Esophagus mucosa (tissue), 1 donor: ENCODE results near the gene CDC42BPA. TPM values are rescaled to one million over a fixed set of nuclear protein-coding genes. Genes with fewer than 3 reads are reported as not detected.
A peak's percentile ranks its signal among the peaks of the same experiment; 100 is the strongest.
"Not testable (repeated sequence)": the region's sequence is repeated elsewhere in the genome, so short reads cannot be mapped to it uniquely, and the experiment has no call there.

ENCODE experiments used
- ATAC-seq: fragments of 200-7000 bp; cut with Tn5 transposase; one replicate; pipeline ENCODE4 v1.9.1; 2020
- total RNA-seq: library from RNA; stranded (reverse); gene quantifications from one replicate; pipeline ENCODE4 v1.2.4, GENCODE V29; 2023
- donor health status: DM: yes; HTN: yes; CAD: no.

Gene CDC42BPA, protein sequence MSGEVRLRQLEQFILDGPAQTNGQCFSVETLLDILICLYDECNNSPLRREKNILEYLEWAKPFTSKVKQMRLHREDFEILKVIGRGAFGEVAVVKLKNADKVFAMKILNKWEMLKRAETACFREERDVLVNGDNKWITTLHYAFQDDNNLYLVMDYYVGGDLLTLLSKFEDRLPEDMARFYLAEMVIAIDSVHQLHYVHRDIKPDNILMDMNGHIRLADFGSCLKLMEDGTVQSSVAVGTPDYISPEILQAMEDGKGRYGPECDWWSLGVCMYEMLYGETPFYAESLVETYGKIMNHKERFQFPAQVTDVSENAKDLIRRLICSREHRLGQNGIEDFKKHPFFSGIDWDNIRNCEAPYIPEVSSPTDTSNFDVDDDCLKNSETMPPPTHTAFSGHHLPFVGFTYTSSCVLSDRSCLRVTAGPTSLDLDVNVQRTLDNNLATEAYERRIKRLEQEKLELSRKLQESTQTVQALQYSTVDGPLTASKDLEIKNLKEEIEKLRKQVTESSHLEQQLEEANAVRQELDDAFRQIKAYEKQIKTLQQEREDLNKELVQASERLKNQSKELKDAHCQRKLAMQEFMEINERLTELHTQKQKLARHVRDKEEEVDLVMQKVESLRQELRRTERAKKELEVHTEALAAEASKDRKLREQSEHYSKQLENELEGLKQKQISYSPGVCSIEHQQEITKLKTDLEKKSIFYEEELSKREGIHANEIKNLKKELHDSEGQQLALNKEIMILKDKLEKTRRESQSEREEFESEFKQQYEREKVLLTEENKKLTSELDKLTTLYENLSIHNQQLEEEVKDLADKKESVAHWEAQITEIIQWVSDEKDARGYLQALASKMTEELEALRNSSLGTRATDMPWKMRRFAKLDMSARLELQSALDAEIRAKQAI (N-terminal part only)
- total RNA-seq, result 11.1 TPM

DNA sequence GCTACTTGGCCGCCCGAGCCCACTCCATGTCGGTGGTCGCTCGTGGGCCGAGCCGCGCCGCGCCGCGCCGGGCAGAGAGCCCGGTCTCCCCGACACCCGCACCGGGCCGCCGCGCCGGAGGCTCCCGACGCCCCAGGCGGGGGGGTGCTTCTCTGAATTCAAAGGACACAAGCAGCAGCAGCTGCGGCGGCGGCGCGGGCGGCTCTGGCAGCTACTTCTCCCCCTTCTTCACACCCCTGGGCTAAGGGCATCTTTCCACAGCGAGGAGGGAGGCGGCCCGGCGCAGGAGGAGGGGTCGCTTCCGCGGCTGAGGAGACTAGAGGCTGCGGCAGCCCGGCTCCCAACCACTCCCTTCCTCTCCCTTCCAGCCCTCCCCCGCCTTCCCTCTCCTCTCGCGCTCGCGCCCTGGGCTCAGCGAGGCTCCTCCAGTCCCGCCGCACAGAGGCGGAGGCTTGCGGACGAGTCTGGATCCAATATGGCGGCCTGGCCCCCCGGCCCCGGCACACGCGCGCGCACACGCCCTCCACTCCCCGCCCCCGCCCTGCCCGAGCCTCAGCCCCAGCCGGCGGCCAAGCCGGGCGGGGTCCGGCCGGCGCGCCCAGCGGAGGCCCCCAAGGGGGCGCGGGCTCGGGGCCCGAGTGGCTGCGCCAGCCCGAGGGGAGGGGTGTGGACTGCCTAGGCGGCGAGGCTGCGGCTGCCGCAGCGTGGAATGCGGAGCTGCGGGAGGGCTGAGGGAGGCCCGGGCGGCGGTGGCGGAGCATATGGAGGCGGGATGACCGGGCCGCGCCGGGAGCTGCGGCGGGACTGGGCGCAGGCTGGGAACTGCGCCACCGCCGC lies at the start of gene CDC42BPA:
Gene CDC42BPA, minus strand, starts transcription at position 477 of the 837 bp plus-strand sequence. CDS start 1,310 bp downstream, outside the sequence.
- ATAC-seq, result peak; percentile 84

DNA sequence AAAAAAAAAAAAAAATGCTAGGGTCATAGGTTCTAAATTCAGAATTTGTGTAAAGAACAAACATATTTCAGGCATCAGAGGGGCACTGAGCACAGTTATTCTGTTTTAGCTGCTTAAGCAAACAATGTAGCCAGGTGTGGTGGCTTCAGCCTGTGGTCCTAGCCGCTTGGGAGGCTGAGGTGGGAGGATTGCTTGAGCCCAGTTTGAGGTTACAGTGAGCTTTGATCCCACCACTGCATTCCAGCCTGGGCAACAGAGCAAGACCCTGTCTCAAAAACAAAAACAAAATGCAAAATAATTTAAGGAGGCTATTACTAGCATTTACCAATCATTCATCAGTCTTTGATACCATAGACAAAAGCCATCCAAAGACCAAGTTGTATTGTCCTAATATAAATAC lies 49.7 kb upstream of the CDC42BPA start:
- ATAC-seq, result no peak

DNA sequence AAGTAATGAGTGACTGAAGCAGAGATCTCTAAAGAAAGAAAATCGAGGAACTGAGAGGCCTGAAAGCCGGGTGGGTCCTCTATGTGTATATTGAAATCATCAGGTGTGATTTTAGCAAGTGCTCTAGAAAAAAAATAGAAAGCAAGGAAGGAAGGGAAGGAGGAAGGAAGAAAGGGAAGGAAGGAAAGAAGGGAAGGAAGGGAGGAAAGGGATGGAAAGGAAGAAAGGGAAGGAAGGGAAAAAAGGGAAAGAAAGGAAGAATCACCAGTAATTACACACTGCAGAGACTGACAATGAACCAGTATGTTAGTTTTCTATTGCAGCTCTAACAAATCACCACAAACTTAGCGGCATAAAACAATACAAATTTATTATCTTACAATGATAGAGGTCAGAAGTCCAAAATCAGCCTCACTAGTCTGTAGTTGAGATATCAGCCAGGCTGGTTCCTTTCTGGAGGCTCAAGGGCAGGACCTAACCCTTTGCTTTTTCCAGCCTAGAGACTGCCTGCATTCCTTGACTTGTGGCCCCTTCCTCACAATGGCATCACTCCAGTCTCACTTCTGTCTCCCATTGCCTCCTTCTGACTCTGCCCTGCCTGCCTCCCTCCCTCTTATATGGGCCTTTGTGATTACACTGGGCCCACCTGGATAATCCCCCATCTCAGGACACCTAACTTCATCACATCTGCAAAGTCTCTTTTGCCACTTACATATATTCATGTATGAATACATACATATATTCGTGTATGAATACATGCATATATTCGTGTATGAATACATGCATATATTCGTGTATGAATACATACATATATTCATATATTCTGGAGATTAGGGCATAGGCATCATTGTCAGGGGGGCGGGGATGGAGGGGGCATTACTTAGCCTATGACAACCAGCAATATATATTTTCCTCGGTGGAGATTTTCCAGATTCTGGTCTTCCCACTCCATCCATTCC lies 47.5 kb upstream of the CDC42BPA start:
- ATAC-seq, result no peak

DNA sequence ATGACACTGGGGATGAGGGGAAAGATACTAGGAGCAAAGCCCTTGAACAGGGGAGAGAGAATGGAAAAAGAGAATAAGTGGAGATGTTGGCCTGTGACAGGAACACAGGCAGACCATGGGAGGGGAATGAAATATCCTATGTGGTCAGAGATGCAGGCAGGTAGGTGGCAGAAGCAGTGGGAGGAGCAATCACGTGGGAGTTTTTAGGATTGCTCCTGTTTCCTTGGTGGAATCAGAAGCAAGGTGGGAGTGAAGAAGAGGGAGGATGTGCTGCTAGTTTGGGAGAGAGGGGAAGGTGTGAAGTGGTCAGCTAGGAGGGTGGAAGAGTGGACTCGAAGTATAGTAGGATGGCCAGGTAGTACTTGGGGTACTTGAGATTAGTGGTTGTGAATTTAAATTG lies 46.4 kb upstream of the CDC42BPA start:
- no peak for ATAC-seq

DNA sequence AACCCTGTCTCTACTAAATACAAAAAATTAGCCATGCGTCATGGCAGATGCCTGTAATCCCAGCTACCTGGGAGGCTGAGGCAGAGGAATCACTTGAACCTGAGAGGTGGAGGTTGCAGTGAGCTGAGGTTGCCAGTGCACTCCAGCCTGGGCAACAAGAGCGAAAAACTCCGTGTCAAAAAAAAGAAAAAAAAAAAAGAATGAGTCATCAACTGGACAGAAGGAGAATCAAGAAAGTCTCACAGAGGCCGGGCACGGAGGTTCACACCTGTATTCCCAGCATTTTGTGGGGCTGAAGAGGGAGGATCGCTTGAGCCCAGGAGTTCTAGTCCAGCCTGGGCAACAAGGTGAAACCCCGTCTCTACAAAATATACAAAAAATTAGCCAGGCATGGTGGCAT lies 45.5 kb upstream of the CDC42BPA start:
- no peak for ATAC-seq

DNA sequence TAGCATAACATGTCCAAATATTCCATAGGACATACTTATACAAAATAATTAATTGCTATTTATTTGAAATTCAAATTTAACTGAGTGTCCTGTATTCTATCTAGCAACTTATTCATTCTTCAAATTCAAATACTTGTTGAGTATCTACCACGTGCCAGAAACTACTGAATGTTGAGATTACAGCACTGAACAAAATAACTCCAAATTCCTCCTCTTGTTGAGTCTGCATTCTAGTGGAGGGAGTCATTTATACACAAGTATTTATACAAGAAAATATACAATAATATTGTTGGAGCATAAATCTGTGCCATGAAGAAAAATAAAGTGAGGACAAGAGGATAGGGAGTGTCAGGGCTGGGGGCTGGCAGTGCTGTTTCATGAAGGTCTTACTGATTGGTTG lies 43.7 kb upstream of the CDC42BPA start:
- no peak for ATAC-seq

DNA sequence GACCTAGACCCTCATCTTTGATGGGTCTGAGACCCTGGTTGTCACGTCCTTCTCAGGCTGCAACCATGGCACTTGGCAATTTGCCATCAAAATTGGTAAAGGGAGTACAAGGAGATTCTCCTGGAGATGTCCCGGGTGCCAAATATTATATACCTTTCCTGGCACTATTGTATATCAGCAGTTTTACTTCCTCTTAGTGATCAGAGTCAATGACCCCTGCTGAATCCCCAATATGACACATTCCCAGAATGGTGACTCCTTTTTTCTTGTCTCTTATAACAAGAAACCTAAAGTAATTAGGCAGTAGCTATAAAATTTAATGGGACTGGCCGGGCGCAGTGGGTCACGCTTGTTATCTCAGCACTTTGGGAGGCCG lies 39.6 kb upstream of the CDC42BPA start:
- ATAC-seq, result no peak

DNA sequence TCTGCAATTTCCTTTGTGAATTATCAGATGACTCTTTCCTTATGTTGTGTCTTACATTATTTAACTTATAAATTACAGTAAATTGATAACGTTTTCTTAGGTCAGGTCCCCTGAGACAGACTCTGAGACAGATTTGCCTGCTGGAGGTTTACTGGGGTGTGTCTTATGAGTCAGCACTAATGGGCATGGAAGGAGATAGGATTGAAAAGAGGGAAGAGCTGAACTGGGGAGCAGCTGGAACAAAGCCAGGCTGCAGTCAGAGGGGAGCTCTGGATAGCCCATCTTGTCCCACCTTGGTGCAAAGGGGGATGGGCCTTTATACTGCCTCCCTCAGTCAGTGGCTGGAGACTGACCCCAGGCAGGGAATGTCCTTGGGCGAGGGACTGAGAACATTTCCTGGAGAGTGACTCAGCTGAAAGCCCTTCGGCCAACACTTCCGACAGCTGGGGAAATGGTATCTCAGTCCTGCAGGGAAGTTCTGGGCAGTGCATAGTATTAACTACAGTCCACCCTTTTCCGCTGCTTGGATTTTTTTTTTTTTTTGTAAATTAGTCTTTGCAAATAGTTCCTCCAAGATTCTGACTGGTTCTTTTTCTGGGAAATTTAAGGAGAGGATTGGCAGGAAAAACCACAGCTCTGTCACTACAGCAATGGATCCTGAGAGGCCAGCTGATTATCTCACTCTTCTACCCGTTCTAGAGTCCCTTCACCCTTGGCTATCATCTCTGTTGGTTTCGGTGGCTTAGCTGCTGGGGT lies 39.1 kb upstream of the CDC42BPA start:
- peak; percentile 81 for ATAC-seq

DNA sequence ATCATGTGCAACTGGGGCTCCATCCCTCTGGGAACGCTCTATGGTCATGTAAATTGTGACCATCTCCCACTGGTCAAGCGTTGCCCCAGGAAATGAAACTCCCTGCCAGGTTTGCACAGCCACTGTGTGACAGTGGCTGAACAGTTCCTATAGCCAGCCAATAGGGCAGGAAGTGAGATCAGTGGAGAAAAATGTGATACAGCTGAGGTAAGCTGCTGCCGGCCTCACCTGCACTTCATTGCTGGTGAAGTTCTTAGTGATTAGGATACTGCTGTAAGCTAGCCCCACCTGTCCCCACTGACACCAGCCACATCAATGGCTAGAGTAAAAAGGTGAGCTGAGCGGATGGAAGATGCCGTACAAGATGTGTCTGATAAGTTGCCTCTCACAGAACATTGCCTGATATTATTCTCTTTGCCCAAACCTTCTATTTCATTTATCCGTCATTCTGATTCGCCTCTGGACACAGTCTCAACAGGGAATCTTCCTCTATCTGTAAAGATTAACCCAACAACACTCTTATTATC lies 38.4 kb upstream of the CDC42BPA start:
- peak; percentile 57 for ATAC-seq

DNA sequence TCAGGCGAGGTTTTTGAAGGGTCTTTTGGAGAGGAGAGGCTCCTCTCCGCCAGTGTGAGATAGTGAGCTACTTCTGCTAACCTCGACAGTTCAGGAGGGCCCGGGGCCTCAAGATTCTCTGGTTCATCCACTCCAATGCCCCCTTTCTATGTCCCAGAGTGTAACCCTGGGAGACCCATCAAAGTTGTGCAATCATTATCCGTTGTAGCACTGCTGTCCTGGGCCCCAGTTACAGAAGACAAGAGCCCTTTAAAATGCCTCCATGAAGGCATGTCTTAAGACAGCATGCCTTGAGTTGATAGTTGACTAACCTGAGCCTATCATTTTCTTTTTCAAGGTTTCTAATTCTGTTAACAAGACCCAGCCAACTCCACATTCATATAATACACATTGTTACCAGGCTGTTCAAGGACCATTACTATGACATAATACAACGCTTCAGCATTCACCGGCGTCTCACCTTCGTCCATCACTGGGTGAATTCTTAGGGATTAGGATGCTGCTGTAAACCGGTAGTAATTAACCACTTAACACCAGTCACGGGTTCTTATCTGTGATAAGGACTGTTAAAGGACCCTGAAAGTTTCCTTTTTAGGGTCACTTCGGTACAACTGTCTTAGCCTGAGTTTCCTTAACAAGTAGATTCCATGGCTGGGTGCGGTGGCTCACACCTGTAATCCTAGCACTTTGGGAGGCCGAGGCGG lies 37.4 kb upstream of the CDC42BPA start:
- no peak for ATAC-seq

DNA sequence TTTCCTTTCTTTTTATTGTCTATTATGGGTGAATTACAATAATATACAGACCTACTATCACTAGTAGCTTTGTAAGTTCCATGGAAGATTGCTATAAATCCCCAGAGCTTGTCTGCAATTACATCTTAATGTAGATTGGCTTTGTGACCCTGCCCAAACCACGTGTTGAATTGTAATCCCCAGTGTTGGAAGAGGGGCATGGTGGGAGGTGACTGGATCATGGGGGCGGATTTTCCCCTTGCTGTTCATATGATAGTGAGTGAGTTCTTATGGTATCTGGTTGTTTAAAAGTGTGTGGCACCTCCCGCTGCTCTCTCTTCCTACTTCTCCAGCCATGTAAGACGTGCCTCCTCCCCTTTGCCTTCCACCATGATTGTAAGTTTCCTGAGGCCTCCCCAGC lies 34.9 kb upstream of the CDC42BPA start:
- ATAC-seq, result no peak

DNA sequence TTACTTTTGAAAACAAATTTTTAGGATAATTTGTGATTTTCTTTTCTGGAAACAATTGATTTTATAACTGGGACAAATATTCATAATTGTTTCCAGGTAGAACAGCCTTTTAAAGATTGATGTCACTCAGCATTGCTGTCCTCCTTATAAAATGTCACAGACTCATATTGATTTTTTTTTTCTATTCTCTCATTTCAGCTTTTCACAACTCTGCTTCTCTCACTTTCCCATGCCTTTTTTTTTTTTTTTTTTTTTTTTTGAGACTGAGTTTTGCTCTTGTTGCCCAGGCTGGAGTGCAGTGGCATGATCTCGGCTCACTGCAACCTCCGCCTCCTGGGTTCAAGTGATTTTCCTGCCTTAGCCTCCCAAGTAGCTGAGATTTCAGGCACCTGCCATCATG lies 33.9 kb upstream of the CDC42BPA start:
- ATAC-seq, result not testable (repeated sequence)

DNA sequence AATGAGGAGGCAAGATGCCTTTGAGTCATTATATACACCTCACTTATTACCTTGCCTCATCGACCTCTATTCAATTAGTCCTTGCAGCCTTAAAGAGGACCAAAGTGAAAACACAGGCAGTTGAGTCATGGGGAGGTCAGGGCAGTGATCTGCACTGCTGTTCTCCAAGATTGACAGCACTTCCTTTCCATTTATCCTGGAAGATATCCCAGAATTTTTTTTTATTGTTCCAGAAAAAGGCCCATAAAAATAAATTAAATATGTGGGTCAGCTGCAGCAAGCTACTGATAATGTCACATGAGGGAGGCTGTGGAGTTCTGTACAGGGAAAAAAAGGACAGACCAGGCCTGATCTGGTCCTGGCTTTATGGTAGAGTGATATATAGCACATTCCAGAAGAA lies 33.2 kb upstream of the CDC42BPA start:
- ATAC-seq, result no peak

DNA sequence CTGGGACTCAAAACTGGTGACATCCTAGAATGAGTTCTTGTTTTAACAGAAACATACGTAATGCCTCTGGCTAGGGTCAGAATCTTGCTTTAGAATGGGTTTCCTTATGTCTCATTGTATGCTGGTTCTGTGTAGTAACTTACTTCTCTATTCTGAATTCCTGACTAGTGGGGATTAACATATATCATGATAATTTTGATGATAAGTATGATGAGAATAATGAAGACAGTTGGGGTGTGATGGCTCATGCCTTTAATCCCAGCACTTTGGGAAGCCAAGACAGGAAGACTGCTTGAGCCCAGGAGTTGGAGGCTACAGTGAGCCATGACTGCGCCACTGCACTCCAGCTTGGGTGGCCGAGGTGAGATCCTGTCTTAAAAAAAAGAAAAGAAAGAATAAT lies 31.7 kb upstream of the CDC42BPA start:
- ATAC-seq, result no peak

DNA sequence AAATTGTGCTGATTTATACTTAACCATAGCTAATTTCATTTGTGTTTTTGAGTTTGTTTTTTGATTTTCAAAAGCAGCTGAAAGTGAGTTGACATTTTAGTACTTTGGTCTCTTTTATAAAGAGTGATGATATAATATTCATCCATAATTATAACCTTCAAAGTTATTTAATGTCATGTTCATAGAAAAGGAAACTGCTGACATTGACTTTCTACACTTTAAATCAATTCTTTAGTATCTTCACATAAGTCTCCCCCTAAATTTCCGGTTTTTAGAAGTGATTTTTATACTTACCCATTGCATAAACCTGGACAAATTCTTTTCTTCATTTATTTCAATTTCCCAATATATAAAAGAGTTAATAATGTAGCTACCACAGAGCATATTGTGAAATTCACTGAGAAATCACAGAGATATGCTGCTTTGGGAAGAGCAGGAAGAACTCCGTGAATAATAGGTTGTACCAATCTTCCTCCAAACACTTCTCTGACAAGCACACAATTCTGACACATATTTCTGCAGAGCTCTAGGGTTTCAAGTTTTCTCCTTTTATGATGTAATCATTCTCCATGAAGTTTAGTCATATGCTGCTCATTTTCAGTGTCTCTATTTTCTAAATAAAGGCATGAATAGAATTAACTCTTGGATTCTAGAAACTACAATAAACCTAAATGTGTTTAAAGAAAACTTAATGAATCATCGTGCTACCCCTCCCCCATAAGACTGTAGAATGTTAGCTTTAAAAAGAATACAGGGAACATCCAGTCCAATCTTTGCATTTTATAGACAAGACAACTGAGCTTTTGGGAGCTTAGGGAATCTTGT lies 25.6 kb upstream of the CDC42BPA start:
- peak; percentile 46 for ATAC-seq

DNA sequence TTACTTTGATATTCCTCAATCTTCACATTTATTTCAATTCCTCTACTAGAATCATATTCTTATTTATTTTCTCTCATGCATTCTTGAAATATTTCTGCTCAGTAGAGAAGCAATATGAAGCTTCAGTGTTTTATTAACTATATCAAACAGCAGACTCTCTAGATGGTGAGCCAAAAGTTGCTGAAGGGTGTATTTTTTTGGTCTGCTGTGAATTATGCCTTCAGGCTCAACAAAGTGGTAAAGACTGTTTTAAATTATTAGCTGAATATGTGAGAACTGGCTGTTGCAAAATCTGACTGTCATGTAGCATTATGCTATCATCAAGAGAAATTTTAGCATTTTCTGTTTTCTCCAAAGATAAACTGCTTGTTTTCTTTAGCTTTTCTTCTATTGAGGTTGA lies 24.9 kb upstream of the CDC42BPA start:
- ATAC-seq, result no peak

DNA sequence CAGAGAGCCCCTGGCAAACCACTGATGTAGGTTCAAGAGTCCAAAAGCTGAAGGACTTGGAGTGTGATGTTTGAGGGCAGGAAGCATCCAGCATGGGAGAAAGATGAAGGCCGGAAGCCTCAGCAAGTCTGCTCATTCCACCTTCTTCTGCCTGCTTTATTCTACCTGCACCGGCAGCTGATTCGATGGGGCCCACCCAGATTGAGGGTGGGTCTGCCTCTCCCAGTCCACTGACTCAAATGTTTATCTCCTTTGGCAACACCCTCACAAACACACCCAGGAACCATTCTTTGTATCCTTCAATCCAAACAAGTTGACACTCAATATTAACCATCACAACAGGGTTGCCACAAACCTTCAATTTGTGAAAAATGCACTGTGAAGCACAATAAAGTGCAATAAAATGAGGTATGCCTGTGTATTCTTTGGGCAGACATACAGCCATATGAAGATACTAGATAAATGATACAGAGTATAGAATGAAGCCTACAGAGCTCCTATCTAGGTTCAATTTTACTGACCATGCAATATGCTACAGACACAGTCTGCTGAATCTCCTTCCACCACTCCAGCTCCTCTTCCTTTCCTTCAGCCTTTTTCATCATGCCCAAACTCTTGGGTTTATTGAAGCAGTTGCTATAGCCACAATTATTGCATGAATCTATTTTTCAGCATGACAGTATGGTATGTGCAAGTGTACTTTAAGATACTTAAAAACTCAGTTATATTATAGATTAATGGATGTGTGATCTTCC lies 24.0 kb upstream of the CDC42BPA start:
- ATAC-seq, result no peak

DNA sequence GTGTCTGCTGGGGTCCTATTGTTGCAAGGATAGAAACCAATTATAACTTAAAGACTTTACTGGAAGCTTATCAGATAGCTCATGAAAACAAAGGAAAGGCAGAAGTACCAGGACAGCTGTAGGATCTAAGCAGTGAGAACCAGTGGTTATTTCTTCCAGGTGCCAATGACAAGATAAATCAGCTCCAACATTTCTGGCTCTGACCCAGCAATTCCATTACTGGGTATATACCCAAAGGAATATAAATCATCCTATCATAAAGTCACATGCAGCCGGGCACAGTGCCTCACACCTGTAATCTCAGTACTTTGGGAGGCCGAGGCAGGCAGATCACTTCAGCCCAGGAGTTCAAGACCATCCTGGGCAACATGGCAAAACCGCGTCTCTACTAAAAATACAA lies 17.8 kb upstream of the CDC42BPA start:
- ATAC-seq, result not testable (repeated sequence)
